K562 (cell line): ENCODE data around the gene XPNPEP3. TPM values are rescaled to one million over a fixed set of nuclear protein-coding genes. Genes with fewer than 3 reads are reported as not detected.

Source experiments
- ATAC-seq: fragments of 200-7000 bp; cut with Tn5 transposase; 3 replicates; pipeline ENCODE4 v1.9.1; 2020; ENCODE audit warnings: moderate library complexity
- BruUV-seq: library from RNA; stranded (reverse); fragments of 400-500 nt; replicated peaks from 2 replicates; lab custom pipeline; 2021; lab: Mats Ljungman, UMichigan
- CTCF ChIA-PET: fragments of 300-600 bp; formaldehyde crosslinking; extraction: SDS; loops from one replicate; lab custom pipeline; 2021; ENCODE audit warnings: low intra/inter-chr PET ratio; lab: Yijun Ruan, JAX
- POLR2A ChIA-PET: fragments of 300-600, 350-650 bp; sonication (Branson Sonifier 250); formaldehyde crosslinking; extraction: SDS; loops from one replicate; lab custom pipeline; 2021; ENCODE audit warnings: antibody characterized with exemption, inconsistent platforms; lab: Yijun Ruan, JAX
- DNase-seq, 4 experiments: peaks; one replicate each; pipeline versions ENCODE4 v3.0.0 to v3.0.0-alpha.2; 2011 to 2018; ENCODE audit warnings: low spot score in 3 of 4, mixed read lengths in 3 of 4; ENCODE audit errors: extremely low read depth in 1 of 4
- FAIRE-seq: peaks from 2 replicates; lab custom pipeline; 2011; peaks lifted over from hg19 to GRCh38; lab: Jason Lieb, UNC
- H2AFZ ChIP-seq: 2 replicates; pipeline ENCODE4 v1.6.0; 2011; ENCODE audit warnings: low read depth, low read length, control low read depth, inconsistent platforms
- H3K27ac ChIP-seq: fragments of 200-600 bp; 3 replicates; pipeline ENCODE4 v1.8.0; 2011; ENCODE audit warnings: low read depth, mild to moderate bottlenecking, control low read depth, inconsistent platforms, low read length, moderate library complexity, mixed read lengths; ENCODE audit errors: extremely low read depth
- H3K27me3 ChIP-seq, 2 experiments: fragments of 300-600 bp in 1 of 2; 2 replicates in 1 of 2; 3 replicates in 1 of 2; pipeline versions ENCODE4 v1.6.0 to v1.8.0; 2011; ENCODE audit warnings: inconsistent platforms in 2 of 2, low read length in 2 of 2, mild to moderate bottlenecking in 1 of 2, mixed read lengths in 1 of 2, moderate library complexity in 1 of 2; ENCODE audit not compliant: control insufficient read depth in 2 of 2, insufficient read depth in 2 of 2
- H3K36me3 ChIP-seq: fragments of 300-600 bp; 3 replicates; pipeline ENCODE4 v1.8.0; 2011; ENCODE audit warnings: mild to moderate bottlenecking, low read length, inconsistent platforms; ENCODE audit not compliant: control insufficient read depth, insufficient read depth
- H3K4me1 ChIP-seq, 2 experiments: fragments of 200-600 bp in 1 of 2; replicated peaks in 1 of 2; 2 replicates in 1 of 2; 3 replicates in 1 of 2; pipeline versions ENCODE4 v1.5.1 to v1.8.0; 2011; ENCODE audit warnings: inconsistent platforms in 2 of 2, low read length in 2 of 2, mild to moderate bottlenecking in 1 of 2, mixed read lengths in 1 of 2, moderate library complexity in 1 of 2; ENCODE audit not compliant: control insufficient read depth in 2 of 2, insufficient read depth in 2 of 2
- H3K4me2 ChIP-seq: 2 replicates; pipeline ENCODE4 v1.6.1; 2011; ENCODE audit warnings: low read length, control low read depth, inconsistent platforms, mixed read lengths; ENCODE audit not compliant: insufficient read depth
- H3K4me3 ChIP-seq: fragments of 200-600 bp; sonication (generic), shearing (Covaris generic); 2 replicates; pipeline ENCODE4 v1.5.1; 2016; ENCODE audit warnings: control low read depth, inconsistent platforms
- H3K79me2 ChIP-seq: fragments of 200-600 bp; 3 replicates; pipeline ENCODE4 v1.8.0; 2011; ENCODE audit warnings: low read length, inconsistent platforms; ENCODE audit not compliant: control insufficient read depth, insufficient read depth
- H3K9ac ChIP-seq, 2 experiments: 2 replicates each; pipeline versions ENCODE4 v1.6.0 to v1.6.1; 2011; ENCODE audit warnings: low read depth in 2 of 2, low read length in 2 of 2, control low read depth in 1 of 2, inconsistent platforms in 1 of 2, mild to moderate bottlenecking in 1 of 2, mixed read lengths in 1 of 2; ENCODE audit not compliant: insufficient read depth in 1 of 2
- H3K9me1 ChIP-seq: one replicate; pipeline ENCODE4 v1.6.0; 2011; ENCODE audit warnings: inconsistent platforms, mild to moderate bottlenecking, low read length, moderate library complexity; ENCODE audit not compliant: control insufficient read depth, insufficient read depth
- H3K9me3 ChIP-seq: replicated peaks from 2 replicates; pipeline ENCODE4 v1.5.1; 2011; ENCODE audit warnings: low read depth, low read length, inconsistent platforms; ENCODE audit not compliant: control insufficient read depth, insufficient read depth
- H4K20me1 ChIP-seq: replicated peaks from 2 replicates; pipeline ENCODE4 v1.6.1; 2011; ENCODE audit warnings: low read length, inconsistent platforms, mixed read lengths; ENCODE audit not compliant: control insufficient read depth, insufficient read depth
- CEBPB ChIP-seq: fragments of 450-650 bp; IDR thresholded peaks from 2 replicates; pipeline ENCODE4 v1.6.1; 2016; ENCODE audit warnings: missing genetic modification characterization, missing compliant biosample characterization
- CEBPG ChIP-seq, 3 experiments: fragments of 200-800 bp in 1 of 3; sonication (Bioruptor generic) in 1 of 3; sonication (generic) in 1 of 3; formaldehyde crosslinking in 1 of 3; IDR thresholded peaks in 2 of 3; conservative IDR thresholded peaks in 1 of 3; 2 replicates each; pipeline versions ENCODE4 v1.6.1 to v1.8.0; 2016 to 2022; ENCODE audit warnings: missing compliant biosample characterization in 2 of 3, missing genetic modification characterization in 2 of 3, mild to moderate bottlenecking in 1 of 3, missing genetic modification reagents in 1 of 3
- DACH1 ChIP-seq: fragments of 450-650 bp; IDR thresholded peaks from 2 replicates; pipeline ENCODE4 v1.6.1; 2018; ENCODE audit not compliant: partially characterized antibody
- PCBP1 ChIP-seq: fragments of 200-400 bp; formaldehyde crosslinking; IDR thresholded peaks from 2 replicates; pipeline ENCODE4 v1.6.1; 2018; ENCODE audit warnings: mild to moderate bottlenecking, low read depth, low read length; ENCODE audit not compliant: poor library complexity, severe bottlenecking
- ZNF24 ChIP-seq: fragments of 450-650 bp; IDR thresholded peaks from 2 replicates; pipeline ENCODE4 v1.6.1; 2016
- WGBS: fragments of 100-300 bp; shearing (Covaris generic); methylation state at CpG from one replicate; pipeline ENCODE4 v1.1.6; 2016; ENCODE audit warnings: low coverage, mixed read lengths; ENCODE audit not compliant: insufficient coverage; ENCODE audit errors: missing lambda C conversion rate; 5-methylcytosine and 5-hydroxymethylcytosine counted together
- in situ Hi-C: fragments of 300-500 bp; cut with MboI; formaldehyde crosslinking; loops from 4 replicates; pipeline ENCODE4 v1.15.0; 2018; ENCODE audit warnings: inconsistent platforms, mixed read lengths
- intact Hi-C: fragments of 100-400 bp; cut with micrococcal nuclease; formaldehyde crosslinking; loops from 2 replicates; pipeline ENCODE4 v1.14.2; 2022
- polyA plus RNA-seq, 8 experiments: library from polyadenylated mRNA; depleted of rRNA in 4 of 8; stranded (reverse) in 5 of 8; unstranded in 3 of 8; fragments of >200 nt; fragmentation: Nextera tagmentation in 2 of 8; fragmentation: Illumina TruSeq in 1 of 8; extraction: Ambion mirVana in 2 of 8; extraction: Trizol in 1 of 8; gene quantifications; 2 replicates each; pipeline versions ENCODE4 v1.2.1 to v1.2.3, GENCODE V29; 2011 to 2014; ENCODE audit warnings: inconsistent platforms in 1 of 8, missing spikeins in 1 of 8
- total RNA-seq, 7 experiments: library from RNA; depleted of rRNA in 6 of 7; stranded (reverse); fragments of >200 nt in 6 of 7; fragmentation: Illumina TruSeq in 2 of 7; extraction: Trizol in 2 of 7; gene quantifications; 2 replicates each; pipeline versions ENCODE4 v1.2.1 to v1.2.3, GENCODE V29; 2011 to 2021; ENCODE audit warnings: low replicate concordance in 1 of 7

XPNPEP3 gene
- total and polyA plus RNA-seq, 9 of the 15 experiments (the other 6 are each of a cell fraction or from before 2014, with no cell fraction given), result 9.1 to 22.6 (median 15.6) TPM

DNA sequence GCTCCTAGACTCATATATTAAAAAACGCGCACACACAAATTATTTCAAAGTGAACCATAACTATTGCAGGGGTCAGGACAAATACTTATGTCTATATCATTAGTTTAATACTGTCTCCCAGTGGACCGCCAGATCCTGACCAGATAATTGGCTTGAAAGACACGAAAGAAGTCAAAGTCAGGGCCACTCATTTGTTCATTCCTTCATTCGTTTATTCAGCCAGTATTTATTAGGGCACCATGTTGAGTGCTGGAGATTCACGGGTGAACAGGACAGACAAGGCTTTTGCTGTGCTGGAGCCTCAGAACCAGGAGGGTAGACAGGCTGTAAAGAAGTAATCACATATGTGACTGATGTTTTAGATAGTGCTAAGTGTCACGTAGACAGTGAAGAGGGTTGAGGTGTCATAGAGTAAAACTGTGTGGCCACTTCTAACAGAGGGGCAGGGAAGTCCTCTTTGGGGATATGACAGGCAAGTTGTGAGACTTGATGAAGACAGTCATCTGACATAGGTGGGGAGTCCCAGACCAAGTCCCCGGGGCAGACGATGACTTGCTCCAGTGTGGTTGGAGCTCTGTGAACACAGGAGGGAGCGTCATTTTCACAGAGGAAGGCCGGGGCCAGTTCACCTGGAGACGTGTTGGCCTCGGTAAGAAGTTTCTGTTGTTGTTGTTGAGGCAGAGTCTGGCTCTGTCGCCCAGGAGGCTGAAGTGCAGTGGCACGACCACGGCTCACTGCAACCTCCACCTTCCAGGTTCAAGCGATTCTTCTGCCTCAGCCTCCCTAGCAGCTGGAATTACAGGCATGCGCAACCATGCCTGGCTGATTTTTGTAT, 120.1 kb downstream of the XPNPEP3 start:
- ChIA-PET POLR2A (interaction anchor here (0.6 kb wide), 1 partner anchor 231 kb away, joined by 3 read pairs; no protein-coding TSS in a partner anchor), CTCF (no interaction called here)
- peak; percentile 51 for ATAC-seq
- Histone ChIP-seq H3K4me3 (no peak overlapping the region), H3K4me2 (peak overlapping the region; percentile 32; the same call in 1 of the 2 replicates), H3K9me3 (no peaks in the 10 kb centered on the region), H2AFZ (peak overlapping the region; percentile 86), H3K27ac (no peak overlapping the region), H3K4me1 (peaks cover 0 to 4% of the 10 kb centered on the region in 2 experiments; a peak in 2 of 5 replicates), H3K27me3 (no peaks in the 10 kb centered on the region), H3K36me3 (peaks cover 6% of the 10 kb centered on the region; the same call in 2 of the 3 replicates), H4K20me1 (no peaks in the 10 kb centered on the region), H3K9me1 (peaks cover 2% of the 10 kb centered on the region), H3K79me2 (no peaks in the 10 kb centered on the region), H3K9ac (no peak overlapping the region)
- no TSS peak for BruUV-seq
- no peak for DNase-seq
- no peak for FAIRE-seq
- TF ChIP-seq PCBP1 (no peak), ZNF24 (peak; percentile 58; the same call in 1 of the 2 replicates)
- WGBS, result 49% methylated on average over 18 of the region's 18 CpGs
- in situ Hi-C loops, result no loop called here
- intact Hi-C loops, result no loop called here

DNA sequence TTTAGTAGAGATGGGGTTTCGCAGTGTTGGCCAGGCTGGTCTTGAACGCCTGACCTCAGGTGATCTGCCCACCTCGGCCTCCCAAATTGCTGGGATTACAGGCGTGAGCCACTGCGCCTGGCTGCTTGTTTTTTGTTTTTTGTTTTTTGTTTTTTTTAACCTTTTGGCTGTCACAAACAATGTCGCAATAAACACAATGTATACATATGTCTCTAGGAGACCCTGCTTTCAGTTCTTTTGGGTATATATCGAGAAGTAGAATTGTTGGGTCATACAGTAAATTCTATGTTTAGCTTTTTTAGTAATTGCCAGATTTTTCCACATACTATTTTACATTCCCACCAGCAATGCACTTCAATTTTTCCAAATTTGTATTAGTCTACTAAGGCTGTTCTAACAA, 122.2 kb downstream of the XPNPEP3 start:
- no peak for DNase-seq
- H3K4me1 ChIP-seq, result peaks cover 0 to 4% of the 10 kb centered on the region in 2 experiments; a peak in 2 of 5 replicates
- ChIA-PET CTCF (no interaction called here), POLR2A (no interaction called here)
- H3K4me3 ChIP-seq, result no peak overlapping the region
- no peaks in the 10 kb centered on the region for H3K27me3 ChIP-seq
- no peak for ATAC-seq
- intact Hi-C loops, result no loop called here
- no peaks in the 10 kb centered on the region for H3K36me3 ChIP-seq
- H3K4me2 ChIP-seq, result no peak overlapping the region
- no peak overlapping the region for H3K9ac ChIP-seq
- no peaks in the 10 kb centered on the region for H3K79me2 ChIP-seq
- TF ChIP-seq CEBPB (tag) (peak; percentile 64), CEBPG (CRISPR knock-in tag; IDR thresholded peaks at IDR 0.05) (no peak), CEBPG (tag; conservative IDR thresholded peaks at IDR 0.05 in 1 of 2, IDR thresholded peaks at IDR 0.05 in 1 of 2) (peak in 1 of 2 experiments; percentile 27; a peak in 1 of 4 replicates), DACH1 (no peak)
- no peaks in the 10 kb centered on the region for H3K9me3 ChIP-seq
- no peak overlapping the region for H3K27ac ChIP-seq
- WGBS, result 73% methylated on average over 7 of the region's 7 CpGs
- H4K20me1 ChIP-seq, result no peaks in the 10 kb centered on the region
- H3K9me1 ChIP-seq, result peaks cover 2% of the 10 kb centered on the region
- no peak for FAIRE-seq
- in situ Hi-C loops, result no loop called here
- BruUV-seq, result no TSS peak
- no peak overlapping the region for H2AFZ ChIP-seq
